NT2/D1 (cell line): ENCODE data around the gene HUNK.

Source experiments
- SUZ12 ChIP-seq: IDR thresholded peaks from 2 replicates; pipeline ENCODE4 v1.6.1; 2011; ENCODE audit not compliant: insufficient read length, insufficient read depth; ENCODE audit errors: extremely low read depth
- YY1 ChIP-seq: IDR thresholded peaks from 2 replicates; pipeline ENCODE4 v1.6.1; 2011; ENCODE audit not compliant: insufficient read length, insufficient read depth
- ZNF274 ChIP-seq: IDR thresholded peaks from 2 replicates; pipeline ENCODE4 v1.6.1; 2011; ENCODE audit warnings: mild to moderate bottlenecking, low read depth, low read length

DNA sequence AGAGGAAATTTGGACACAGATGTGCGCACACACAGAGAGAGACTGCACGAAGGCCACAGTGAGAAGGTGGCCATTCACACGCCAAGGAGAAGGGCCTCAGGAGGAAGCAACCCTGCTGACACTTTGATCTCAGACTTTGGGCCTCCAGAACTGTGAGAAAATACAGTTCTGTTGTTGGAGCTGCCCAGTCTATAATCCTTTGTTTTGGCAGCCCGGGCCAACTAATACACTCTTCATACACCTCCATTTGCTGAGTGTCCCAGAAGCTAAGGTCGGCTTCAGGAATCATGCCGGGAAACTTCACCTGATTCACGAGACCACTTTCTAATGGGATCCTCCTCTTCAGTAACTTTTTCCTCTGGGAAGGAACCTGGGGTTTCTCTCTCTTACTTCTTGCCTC is 23.2 kb downstream of the HUNK start:
- no peak for TF ChIP-seq ZNF274
- TF ChIP-seq SUZ12: no peak
- TF ChIP-seq YY1: no peak
